Retinal pigment epithelial cell (primary cell): ENCODE results near the gene POLDIP3.

Source experiments
- DNase-seq: peaks from one replicate; pipeline ENCODE4 v3.0.0-alpha.2; 2010; ENCODE audit warnings: low read depth
- H3K4me3 ChIP-seq: 2 replicates; pipeline ENCODE4 v1.5.1; 2011; ENCODE audit warnings: mild to moderate bottlenecking, low read length, control low read depth, moderate library complexity
- TF ChIP-seq, protein P1 (sequence below): conservative IDR thresholded peaks from 2 replicates; pipeline ENCODE4 v1.5.1; 2011; ENCODE audit warnings: low read depth, low read length, control low read depth, inconsistent platforms

POLDIP3 gene

DNA sequence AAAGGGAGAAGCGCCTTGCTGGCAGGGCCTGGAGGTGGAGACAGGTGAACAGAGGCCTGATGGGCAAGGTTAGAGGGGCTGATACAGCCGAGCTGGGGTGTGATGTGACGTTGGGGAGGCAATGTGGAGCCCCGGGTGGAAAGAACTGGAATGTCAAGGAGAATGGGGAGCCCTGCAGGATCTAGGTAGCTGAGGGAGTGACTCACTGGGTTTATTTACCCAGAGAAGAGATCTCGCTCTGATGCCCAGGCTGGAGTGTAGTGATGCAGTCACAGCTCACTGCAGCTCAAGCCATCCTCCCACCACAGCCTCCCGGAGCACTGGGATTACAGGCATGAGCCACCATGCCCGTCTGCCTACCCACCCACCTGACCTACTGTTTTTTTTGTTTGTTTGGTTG lies 36.5 kb upstream of the POLDIP3 start:
- H3K4me3 ChIP-seq = no peak overlapping the region
- no peak for DNase-seq
- TF ChIP-seq, protein P1, sequence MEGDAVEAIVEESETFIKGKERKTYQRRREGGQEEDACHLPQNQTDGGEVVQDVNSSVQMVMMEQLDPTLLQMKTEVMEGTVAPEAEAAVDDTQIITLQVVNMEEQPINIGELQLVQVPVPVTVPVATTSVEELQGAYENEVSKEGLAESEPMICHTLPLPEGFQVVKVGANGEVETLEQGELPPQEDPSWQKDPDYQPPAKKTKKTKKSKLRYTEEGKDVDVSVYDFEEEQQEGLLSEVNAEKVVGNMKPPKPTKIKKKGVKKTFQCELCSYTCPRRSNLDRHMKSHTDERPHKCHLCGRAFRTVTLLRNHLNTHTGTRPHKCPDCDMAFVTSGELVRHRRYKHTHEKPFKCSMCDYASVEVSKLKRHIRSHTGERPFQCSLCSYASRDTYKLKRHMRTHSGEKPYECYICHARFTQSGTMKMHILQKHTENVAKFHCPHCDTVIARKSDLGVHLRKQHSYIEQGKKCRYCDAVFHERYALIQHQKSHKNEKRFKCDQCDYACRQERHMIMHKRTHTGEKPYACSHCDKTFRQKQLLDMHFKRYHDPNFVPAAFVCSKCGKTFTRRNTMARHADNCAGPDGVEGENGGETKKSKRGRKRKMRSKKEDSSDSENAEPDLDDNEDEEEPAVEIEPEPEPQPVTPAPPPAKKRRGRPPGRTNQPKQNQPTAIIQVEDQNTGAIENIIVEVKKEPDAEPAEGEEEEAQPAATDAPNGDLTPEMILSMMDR = no peak

DNA sequence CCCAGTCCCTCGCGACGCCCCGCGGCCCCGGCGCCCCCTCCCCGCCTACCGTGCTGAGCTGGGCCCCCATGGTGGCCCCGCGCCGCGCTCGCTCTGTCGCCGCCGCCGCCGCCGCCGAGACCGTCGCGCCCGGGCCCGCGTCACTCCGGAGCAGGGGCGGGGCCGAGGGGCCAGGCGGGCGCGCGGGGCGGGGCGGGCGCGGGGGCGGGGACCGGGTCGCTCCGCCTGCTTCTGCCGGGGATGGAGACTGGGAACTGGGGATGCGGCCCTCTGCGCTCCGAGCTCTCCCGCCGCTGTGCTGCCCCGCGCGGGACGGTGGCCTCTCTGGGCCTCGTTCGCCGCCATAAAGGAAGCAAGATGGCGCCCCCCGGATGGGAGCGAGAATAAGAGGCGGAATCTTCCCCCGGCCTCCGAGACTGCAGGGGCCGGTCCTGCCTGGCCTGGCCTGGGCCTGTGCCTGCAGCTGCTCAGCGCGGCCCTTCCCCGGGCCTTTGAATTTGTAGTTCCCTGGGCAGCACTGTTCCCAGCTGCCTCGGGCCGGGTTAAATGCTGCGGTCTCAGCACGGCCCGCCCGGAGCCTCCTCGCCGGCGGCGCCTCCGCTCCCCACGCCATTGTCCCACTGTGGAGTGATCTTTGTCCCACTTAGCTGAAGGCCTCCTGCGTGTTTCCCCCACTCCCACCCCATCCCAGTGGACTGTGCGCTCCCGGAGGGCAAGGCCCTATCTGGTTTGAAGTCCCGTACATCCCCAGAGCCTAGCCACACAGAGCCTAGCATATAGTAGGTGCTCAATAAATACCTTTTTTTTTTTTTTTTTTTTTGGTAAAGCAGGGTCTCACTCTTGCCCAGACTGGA lies 34.8 kb upstream of the POLDIP3 start, which contains the start of gene CYB5R3:
TSS of gene CYB5R3 (minus strand) at position 147 of the 854 bp plus-strand sequence. CDS start at position 70, 77 bp downstream.
- TF ChIP-seq, protein P1 = no peak
- H3K4me3 ChIP-seq = peak within 1 kb of the TSS; percentile 87
- no peak for DNase-seq

DNA sequence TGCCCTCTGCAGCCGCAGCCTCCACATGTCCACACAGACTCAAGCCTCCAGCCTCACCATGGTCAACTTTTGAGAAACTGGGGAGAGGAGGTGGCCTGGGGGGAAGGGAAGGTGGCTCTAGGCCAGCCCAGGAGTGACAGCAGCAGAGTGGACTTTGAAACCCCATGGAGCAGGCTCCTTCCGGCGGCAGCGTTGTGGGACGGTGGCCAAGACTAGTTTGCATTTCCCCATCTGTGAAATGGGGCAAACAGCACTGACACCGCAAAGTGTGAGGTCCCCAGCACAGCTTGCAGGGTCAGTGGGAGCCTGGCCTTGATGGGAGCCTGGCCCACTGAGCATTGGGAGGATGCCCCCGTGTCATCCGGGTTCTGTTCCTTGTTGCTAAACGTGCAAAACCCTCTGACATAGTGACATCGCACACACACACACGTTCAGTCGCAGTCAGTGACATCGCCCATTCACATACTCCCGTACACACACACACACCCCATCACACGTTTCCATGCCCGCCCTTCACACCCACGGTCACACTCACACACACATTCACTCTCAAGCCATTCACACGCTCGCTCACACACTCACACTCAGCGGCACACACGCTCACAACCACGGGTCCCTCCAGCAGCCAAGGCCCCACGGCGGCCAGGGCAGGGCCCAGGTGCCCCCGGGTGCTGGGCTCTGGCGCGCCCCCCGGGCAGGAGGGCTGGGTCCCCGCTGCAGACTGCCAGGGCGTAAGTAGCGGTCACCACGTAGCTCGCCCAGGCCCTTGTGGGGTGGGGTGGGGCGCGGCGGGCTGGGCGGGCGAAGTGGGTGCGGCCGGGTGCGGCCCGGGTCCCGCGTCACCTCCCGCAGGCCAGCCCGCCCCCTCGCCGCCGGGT lies 33.9 kb upstream of the POLDIP3 start:
- peak overlapping the region; percentile 87 for H3K4me3 ChIP-seq
- TF ChIP-seq, protein P1 = no peak
- DNase-seq = no peak

DNA sequence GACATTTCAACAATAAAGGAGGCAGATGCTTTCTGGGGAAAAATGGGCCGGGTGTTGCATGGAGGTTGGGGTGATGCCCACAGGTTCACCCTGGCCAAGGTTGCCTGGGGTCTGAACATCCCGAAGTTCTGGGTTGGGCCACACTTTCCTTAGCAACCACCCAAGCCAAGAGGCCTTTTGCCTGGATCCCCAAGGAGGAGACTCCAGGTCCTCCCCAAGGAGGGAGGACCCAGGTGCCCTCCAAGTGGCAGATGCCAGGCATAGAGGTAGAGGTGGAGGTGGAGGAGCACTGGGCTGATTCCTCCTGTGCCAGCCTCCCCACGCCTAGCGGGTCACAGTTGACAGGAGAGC lies 33.3 kb upstream of the POLDIP3 start:
- no peak for DNase-seq
- peak overlapping the region; percentile 87 for H3K4me3 ChIP-seq
- TF ChIP-seq, protein P1 = no peak

DNA sequence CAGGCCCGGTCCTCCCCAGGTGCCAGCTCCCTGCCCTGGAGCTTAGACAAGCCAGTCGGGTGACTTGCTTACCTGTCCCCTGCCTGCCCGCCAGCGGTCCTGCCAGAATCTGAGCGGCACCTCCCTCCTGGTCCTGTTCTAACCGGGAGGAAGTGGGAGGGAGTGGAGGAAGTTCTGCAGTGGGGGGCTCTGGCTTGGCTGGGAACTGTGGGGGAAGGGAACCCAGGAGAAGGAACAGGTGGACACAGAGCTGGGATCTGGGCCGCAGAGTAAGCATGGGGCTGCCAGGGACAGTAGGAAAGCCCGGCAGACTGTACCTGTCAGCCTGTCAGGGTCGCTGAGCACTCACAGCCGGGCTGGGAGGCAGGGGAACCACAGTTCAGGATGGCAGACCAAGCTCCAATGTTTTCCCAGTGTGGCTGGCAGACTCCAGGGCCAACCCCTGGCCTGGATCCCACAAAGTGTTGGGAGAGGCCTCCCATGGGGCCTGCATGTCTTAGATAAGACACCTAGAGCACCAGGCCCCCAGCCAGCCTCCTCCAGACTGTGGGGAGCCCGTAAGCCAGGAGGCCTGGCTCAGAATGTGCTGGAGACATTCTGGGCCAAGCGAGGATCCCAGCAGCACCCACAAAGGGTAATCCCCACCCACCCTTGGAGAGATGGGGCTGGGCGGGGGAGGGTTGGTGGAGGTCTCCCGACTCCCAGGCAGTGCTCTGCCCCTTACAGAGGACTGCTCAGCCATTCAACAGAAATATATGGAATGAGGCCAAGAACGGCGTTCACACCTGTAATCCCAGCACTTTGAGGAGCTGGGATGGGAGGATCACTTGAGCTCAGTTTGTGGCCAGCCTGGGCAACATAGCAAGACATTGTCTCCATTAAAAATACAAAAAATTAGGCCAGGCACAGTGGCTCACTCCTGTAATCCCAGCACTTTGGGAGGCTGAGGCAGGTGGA lies 32.2 kb upstream of the POLDIP3 start:
- H3K4me3 ChIP-seq = no peak overlapping the region
- no peak for DNase-seq
- TF ChIP-seq, protein P1 = no peak

DNA sequence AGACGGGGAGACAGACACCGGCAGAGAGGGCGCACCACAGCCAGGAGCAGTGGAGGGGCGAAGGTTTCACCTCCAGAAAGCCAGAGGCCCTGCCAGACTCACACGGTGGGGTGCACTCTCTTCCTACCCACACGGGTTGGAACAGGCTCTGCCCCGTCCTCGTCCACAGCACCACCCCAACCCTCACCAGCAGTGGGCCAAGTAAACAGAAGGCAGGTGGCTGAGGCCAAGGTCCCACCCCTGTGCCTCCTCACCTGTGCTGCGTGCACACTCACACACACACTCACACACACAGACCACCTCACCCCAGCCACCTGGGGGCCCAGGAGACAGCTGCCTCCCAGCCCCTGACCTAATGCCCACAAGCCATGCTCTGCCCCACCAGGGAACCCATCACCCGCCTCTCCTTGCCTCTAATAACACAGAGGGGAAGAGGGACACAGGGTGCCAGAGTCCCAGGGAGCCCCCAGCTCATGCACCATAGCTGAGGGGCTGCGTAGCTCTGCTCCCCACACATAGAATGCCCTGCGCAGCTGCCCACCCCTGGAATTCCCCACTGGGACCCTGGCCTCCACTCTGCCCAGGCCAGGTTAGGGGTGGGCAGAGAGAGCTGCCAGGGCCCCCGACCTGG lies 31.4 kb upstream of the POLDIP3 start:
- H3K4me3 ChIP-seq = no peak overlapping the region
- DNase-seq = no peak
- TF ChIP-seq, protein P1 = no peak
